Karpas-422 (cell line): ENCODE measurements around the gene POLA2. TPM values are rescaled to one million over a fixed set of nuclear protein-coding genes. Genes with fewer than 3 reads are reported as not detected.

Experiments
- DNase-seq: peaks from one replicate; pipeline ENCODE4 v3.0.0-alpha.2; 2015
- H2AFZ ChIP-seq: fragments of 200-600 bp; sonication (generic); 2 replicates; pipeline ENCODE4 v1.6.1; 2014; ENCODE audit warnings: antibody characterized with exemption, low read length, mixed read lengths
- H3K27ac ChIP-seq: fragments of 200-600 bp; sonication (generic); 2 replicates; pipeline ENCODE4 v1.5.1; 2014; ENCODE audit warnings: mild to moderate bottlenecking, low read length, moderate library complexity
- H3K27me3 ChIP-seq: fragments of 200-600 bp; sonication (generic); 2 replicates; pipeline ENCODE4 v1.6.1; 2014; ENCODE audit warnings: low read length, mixed read lengths
- H3K36me3 ChIP-seq: fragments of 200-600 bp; sonication (generic); 2 replicates; pipeline ENCODE4 v1.6.1; 2014; ENCODE audit warnings: low read length, mixed read lengths; ENCODE audit not compliant: insufficient read depth
- H3K4me1 ChIP-seq: fragments of 200-600 bp; sonication (generic); 2 replicates; pipeline ENCODE4 v1.6.1; 2014; ENCODE audit warnings: mild to moderate bottlenecking, low read length, mixed read lengths
- H3K4me2 ChIP-seq: fragments of 200-600 bp; sonication (generic); 2 replicates; pipeline ENCODE4 v1.6.1; 2014; ENCODE audit warnings: low read length, low read depth, mild to moderate bottlenecking; ENCODE audit not compliant: poor library complexity, severe bottlenecking
- H3K4me3 ChIP-seq: fragments of 200-600 bp; sonication (generic); 2 replicates; pipeline ENCODE4 v1.5.1; 2014; ENCODE audit warnings: mild to moderate bottlenecking, antibody characterized with exemption, low read length, mixed read lengths
- H3K79me2 ChIP-seq: fragments of 200-600 bp; sonication (generic); 2 replicates; pipeline ENCODE4 v1.6.1; 2014; ENCODE audit warnings: mild to moderate bottlenecking, low read length, mixed read lengths
- H3K9ac ChIP-seq: fragments of 200-600 bp; sonication (generic); 2 replicates; pipeline ENCODE4 v1.6.0; 2014; ENCODE audit warnings: low read length
- H3K9me2 ChIP-seq: fragments of 200-600 bp; sonication (generic), shearing (Covaris generic); replicated peaks from 2 replicates; pipeline ENCODE4 v1.6.0; 2014; ENCODE audit warnings: mild to moderate bottlenecking, low read length, moderate library complexity; ENCODE audit not compliant: insufficient read depth
- H3K9me3 ChIP-seq: fragments of 300-700, 200-600 bp; sonication (generic); 2 replicates; pipeline ENCODE4 v1.6.1; 2014; ENCODE audit warnings: low read length, mixed read lengths
- H4K20me1 ChIP-seq: fragments of 200-600 bp; sonication (generic); 2 replicates; pipeline ENCODE4 v1.6.1; 2014; ENCODE audit warnings: mild to moderate bottlenecking, antibody characterized with exemption, low read length, low read depth; ENCODE audit not compliant: insufficient read depth
- total RNA-seq: library from RNA; depleted of rRNA; stranded (reverse); fragments of >200 nt; shearing (Covaris generic); gene quantifications from 2 replicates; pipeline ENCODE4 v1.2.3, GENCODE V29; 2014; ENCODE audit warnings: low replicate concordance

The POLA2 gene
- total RNA-seq, 1 experiment from 2014 or later: 19.0 TPM

- Histone ChIP-seq H3K36me3 (no peaks in the 10 kb centered on the region), H3K9me3 (no peaks in the 10 kb centered on the region), H3K4me3 (no peak overlapping the region), H4K20me1 (peaks cover 3% of the 10 kb centered on the region; the same call in 1 of the 2 replicates), H3K79me2 (no peaks in the 10 kb centered on the region), H3K9ac (no peak overlapping the region), H3K27ac (no peak overlapping the region), H3K4me1 (peaks cover 13% of the 10 kb centered on the region), H3K27me3 (no peaks in the 10 kb centered on the region), H2AFZ (no peak overlapping the region), H3K4me2 (no peak overlapping the region), H3K9me2 (no peaks in the 10 kb centered on the region)
- no peak for DNase-seq
Observed at GRCh38 chr11:65309006-65309405, 47.2 kb downstream of the POLA2 start.

- no peak for DNase-seq
- no peaks in the 10 kb centered on the region for H3K79me2 ChIP-seq
- H3K9me2 ChIP-seq: no peaks in the 10 kb centered on the region
- H3K27me3 ChIP-seq: no peaks in the 10 kb centered on the region
- no peak overlapping the region for H2AFZ ChIP-seq
- H3K9me3 ChIP-seq: no peaks in the 10 kb centered on the region
- H4K20me1 ChIP-seq: peaks cover 3% of the 10 kb centered on the region; the same call in 1 of the 2 replicates
- no peak overlapping the region for H3K4me3 ChIP-seq
- no peak overlapping the region for H3K27ac ChIP-seq
- no peak overlapping the region for H3K9ac ChIP-seq
- H3K36me3 ChIP-seq: no peaks in the 10 kb centered on the region
- peaks cover 22% of the 10 kb centered on the region for H3K4me1 ChIP-seq
- no peak overlapping the region for H3K4me2 ChIP-seq
Observed at GRCh38 chr11:65310215-65310614, 48.5 kb downstream of the POLA2 start.

GRCh38 chr11:65310736-65311135, 49.0 kb downstream of the POLA2 start:
- H3K4me3 ChIP-seq: no peak overlapping the region
- H3K27ac ChIP-seq: no peak overlapping the region
- H3K79me2 ChIP-seq: no peaks in the 10 kb centered on the region
- no peak overlapping the region for H3K4me2 ChIP-seq
- H3K27me3 ChIP-seq: no peaks in the 10 kb centered on the region
- H3K9me2 ChIP-seq: no peaks in the 10 kb centered on the region
- no peak for DNase-seq
- no peak overlapping the region for H2AFZ ChIP-seq
- H3K4me1 ChIP-seq: peaks cover 27% of the 10 kb centered on the region
- no peak overlapping the region for H3K9ac ChIP-seq
- H3K9me3 ChIP-seq: no peaks in the 10 kb centered on the region
- no peaks in the 10 kb centered on the region for H3K36me3 ChIP-seq
- peaks cover 3% of the 10 kb centered on the region; the same call in 1 of the 2 replicates for H4K20me1 ChIP-seq

- Histone ChIP-seq H3K9ac (no peak overlapping the region), H3K9me3 (no peaks in the 10 kb centered on the region), H3K4me3 (no peak overlapping the region), H3K27ac (no peak overlapping the region), H3K4me1 (peaks cover 30% of the 10 kb centered on the region), H3K27me3 (no peaks in the 10 kb centered on the region), H2AFZ (no peak overlapping the region), H4K20me1 (peaks cover 4% of the 10 kb centered on the region; the same call in 1 of the 2 replicates), H3K79me2 (no peaks in the 10 kb centered on the region), H3K9me2 (no peaks in the 10 kb centered on the region), H3K36me3 (no peaks in the 10 kb centered on the region), H3K4me2 (no peak overlapping the region)
- no peak for DNase-seq
Observed at GRCh38 chr11:65311170-65311678, 49.5 kb downstream of the POLA2 start.

GRCh38 chr11:65314501-65315203, 52.9 kb downstream of the POLA2 start, which contains the start of gene CDC42EP2:
CDC42EP2 (plus strand) TSS chr11:65314866; CDS start chr11:65320899, 6,033 bp downstream.
- Histone ChIP-seq H3K79me2 (no peaks in the 10 kb centered on the region), H3K9me2 (no peaks in the 10 kb centered on the region), H4K20me1 (peaks cover 12% of the 10 kb centered on the region), H3K27ac (no peak within 1 kb of the TSS), H3K9ac (peak within 1 kb of the TSS; percentile 73), H2AFZ (peak within 1 kb of the TSS; percentile 69), H3K27me3 (no peaks in the 10 kb centered on the region), H3K4me3 (peak within 1 kb of the TSS; percentile 74), H3K9me3 (no peaks in the 10 kb centered on the region), H3K4me1 (peaks cover 34% of the 10 kb centered on the region), H3K4me2 (peak within 1 kb of the TSS; percentile 87), H3K36me3 (no peaks in the 10 kb centered on the region)
- DNase-seq: peak; percentile 83

GRCh38 chr11:65315204-65315865, 53.6 kb downstream of the POLA2 start:
- DNase-seq: peak; percentile 92
- Histone ChIP-seq H3K4me1 (peaks cover 34% of the 10 kb centered on the region), H3K9me3 (no peaks in the 10 kb centered on the region), H3K36me3 (no peaks in the 10 kb centered on the region), H3K4me3 (peak overlapping the region; percentile 74), H4K20me1 (peaks cover 12% of the 10 kb centered on the region), H3K9ac (peak overlapping the region; percentile 73), H3K4me2 (peak overlapping the region; percentile 87), H3K79me2 (no peaks in the 10 kb centered on the region), H3K9me2 (no peaks in the 10 kb centered on the region), H3K27ac (no peak overlapping the region), H2AFZ (peak overlapping the region; percentile 69), H3K27me3 (no peaks in the 10 kb centered on the region)

GRCh38 chr11:65315866-65316226, 54.1 kb downstream of the POLA2 start:
- DNase-seq: no peak
- Histone ChIP-seq H3K4me2 (peak overlapping the region; percentile 87), H3K4me1 (peaks cover 34% of the 10 kb centered on the region), H3K9me3 (no peaks in the 10 kb centered on the region), H3K79me2 (no peaks in the 10 kb centered on the region), H2AFZ (no peak overlapping the region), H3K36me3 (no peaks in the 10 kb centered on the region), H3K9ac (peak overlapping the region; percentile 73), H4K20me1 (peaks cover 12% of the 10 kb centered on the region), H3K9me2 (no peaks in the 10 kb centered on the region), H3K27me3 (no peaks in the 10 kb centered on the region), H3K4me3 (peak overlapping the region; percentile 74), H3K27ac (no peak overlapping the region)
